A673 (cell line): Measurements from ENCODE around the gene ANO2. TPM values are rescaled to one million over a fixed set of nuclear protein-coding genes. Genes with fewer than 3 reads are reported as not detected.

Experiments
- BruUV-seq: library from RNA; stranded (reverse); fragments of 400-500 nt; replicated peaks from 2 replicates; lab custom pipeline; 2021; lab: Mats Ljungman, UMichigan
- CTCF ChIA-PET: fragments of 300-600 bp; sonication (Branson Sonifier 250); formaldehyde crosslinking; loops from one replicate; lab custom pipeline; 2022; ENCODE audit warnings: antibody characterized with exemption; lab: Charles Lee
- POLR2A ChIA-PET: fragments of 300-600 bp; sonication (Branson Sonifier 250); formaldehyde crosslinking; loops from one replicate; lab custom pipeline; 2022; ENCODE audit warnings: antibody characterized with exemption; ENCODE audit not compliant: low non-redundant PET; lab: Charles Lee
- DNase-seq: peaks from one replicate; pipeline ENCODE4 v3.0.0-alpha.2; 2015; ENCODE audit warnings: low spot score
- H3K27ac ChIP-seq: fragments of 200-600 bp; sonication (generic); 2 replicates; pipeline ENCODE4 v1.5.1; 2016; ENCODE audit warnings: mixed run types, low read depth, mild to moderate bottlenecking, mixed read lengths, antibody characterized with exemption, low read length; ENCODE audit not compliant: poor library complexity, severe bottlenecking
- H3K27me3 ChIP-seq: fragments of 200-600 bp; sonication (generic); replicated peaks from 2 replicates; pipeline ENCODE4 v1.6.1; 2017; ENCODE audit warnings: mixed run types, low read depth, mild to moderate bottlenecking, mixed read lengths, antibody characterized with exemption, low read length; ENCODE audit not compliant: insufficient read depth, poor library complexity
- H3K36me3 ChIP-seq: fragments of 200-600 bp; sonication (generic); 2 replicates; pipeline ENCODE4 v1.6.1; 2016; ENCODE audit warnings: mixed run types, mild to moderate bottlenecking, mixed read lengths, antibody characterized with exemption, low read length; ENCODE audit not compliant: insufficient read depth, poor library complexity, severe bottlenecking
- H3K4me1 ChIP-seq: fragments of 200-600 bp; sonication (generic); 2 replicates; pipeline ENCODE4 v1.6.1; 2017; ENCODE audit warnings: mixed run types, mild to moderate bottlenecking, mixed read lengths, antibody characterized with exemption, low read length; ENCODE audit not compliant: insufficient read depth, poor library complexity, severe bottlenecking
- H3K4me3 ChIP-seq: fragments of 200-600 bp; sonication (generic); 2 replicates; pipeline ENCODE4 v1.5.1; 2016; ENCODE audit warnings: low read depth, mixed run types, mild to moderate bottlenecking, mixed read lengths, low read length; ENCODE audit not compliant: poor library complexity, severe bottlenecking
- H3K9me3 ChIP-seq: fragments of 200-600 bp; sonication (generic); 2 replicates; pipeline ENCODE4 v1.6.1; 2016; ENCODE audit warnings: mixed run types, low read depth, mild to moderate bottlenecking, mixed read lengths, antibody characterized with exemption, low read length; ENCODE audit not compliant: poor library complexity, severe bottlenecking
- EZH2 ChIP-seq: fragments of 200-600 bp; sonication (generic); IDR thresholded peaks from 2 replicates; pipeline ENCODE4 v1.6.1; 2017; ENCODE audit warnings: borderline replicate concordance, low read depth, mild to moderate bottlenecking, mixed read lengths, antibody characterized with exemption, low read length; ENCODE audit not compliant: poor library complexity, severe bottlenecking
- intact Hi-C: fragments of 100-400 bp; cut with micrococcal nuclease; formaldehyde crosslinking; loops from one replicate; pipeline ENCODE4 v1.10.0; 2022; ENCODE audit not compliant: unreplicated experiment
- total RNA-seq: library from RNA; stranded (reverse); gene quantifications from 2 replicates; pipeline ENCODE4 v1.2.3, GENCODE V29; 2021
- TF ChIP-seq, protein P1 (sequence below): fragments of 300-800, 200-600 bp; sonication (generic); conservative IDR thresholded peaks from 2 replicates; pipeline ENCODE4 v1.5.1; 2017; ENCODE audit warnings: low read depth, mild to moderate bottlenecking, antibody characterized with exemption, low read length, moderate library complexity, mixed read lengths

The ANO2 gene
- total RNA-seq, 1 experiment from 2014 or later = not detected

DNA sequence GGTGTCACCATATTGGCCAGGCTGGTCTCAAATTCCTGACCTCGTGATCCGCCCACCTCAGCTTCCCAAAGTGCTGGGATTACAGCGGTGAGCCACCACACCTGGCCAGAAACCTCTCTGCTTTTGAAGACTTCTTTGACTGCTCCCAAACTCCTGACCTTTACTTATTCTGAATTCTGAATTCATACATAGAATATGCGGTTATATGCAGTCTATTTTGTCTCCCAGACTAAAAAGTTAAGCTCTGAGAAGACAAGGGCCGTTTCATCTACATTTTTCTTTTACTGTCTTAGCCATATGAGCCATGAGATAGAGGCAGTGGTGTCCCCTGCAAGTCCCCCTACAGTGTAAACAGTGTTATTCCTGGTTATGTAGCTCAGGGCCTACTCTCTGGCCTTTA lies 333.9 kb downstream of the ANO2 start:
- TF ChIP-seq EZH2 = no peak
- TF ChIP-seq, protein P1, sequence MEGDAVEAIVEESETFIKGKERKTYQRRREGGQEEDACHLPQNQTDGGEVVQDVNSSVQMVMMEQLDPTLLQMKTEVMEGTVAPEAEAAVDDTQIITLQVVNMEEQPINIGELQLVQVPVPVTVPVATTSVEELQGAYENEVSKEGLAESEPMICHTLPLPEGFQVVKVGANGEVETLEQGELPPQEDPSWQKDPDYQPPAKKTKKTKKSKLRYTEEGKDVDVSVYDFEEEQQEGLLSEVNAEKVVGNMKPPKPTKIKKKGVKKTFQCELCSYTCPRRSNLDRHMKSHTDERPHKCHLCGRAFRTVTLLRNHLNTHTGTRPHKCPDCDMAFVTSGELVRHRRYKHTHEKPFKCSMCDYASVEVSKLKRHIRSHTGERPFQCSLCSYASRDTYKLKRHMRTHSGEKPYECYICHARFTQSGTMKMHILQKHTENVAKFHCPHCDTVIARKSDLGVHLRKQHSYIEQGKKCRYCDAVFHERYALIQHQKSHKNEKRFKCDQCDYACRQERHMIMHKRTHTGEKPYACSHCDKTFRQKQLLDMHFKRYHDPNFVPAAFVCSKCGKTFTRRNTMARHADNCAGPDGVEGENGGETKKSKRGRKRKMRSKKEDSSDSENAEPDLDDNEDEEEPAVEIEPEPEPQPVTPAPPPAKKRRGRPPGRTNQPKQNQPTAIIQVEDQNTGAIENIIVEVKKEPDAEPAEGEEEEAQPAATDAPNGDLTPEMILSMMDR = no peak
- no peaks in the 10 kb centered on the region for H3K9me3 ChIP-seq
- no peaks in the 10 kb centered on the region for H3K4me1 ChIP-seq
- H3K27me3 ChIP-seq = peaks cover 4% of the 10 kb centered on the region
- no peak overlapping the region for H3K27ac ChIP-seq
- no peak overlapping the region for H3K4me3 ChIP-seq
- ChIA-PET CTCF (no interaction called here), POLR2A (no interaction called here)
- no TSS peak for BruUV-seq
- no peak for DNase-seq
- intact Hi-C loops = no loop called here
- H3K36me3 ChIP-seq = no peaks in the 10 kb centered on the region

DNA sequence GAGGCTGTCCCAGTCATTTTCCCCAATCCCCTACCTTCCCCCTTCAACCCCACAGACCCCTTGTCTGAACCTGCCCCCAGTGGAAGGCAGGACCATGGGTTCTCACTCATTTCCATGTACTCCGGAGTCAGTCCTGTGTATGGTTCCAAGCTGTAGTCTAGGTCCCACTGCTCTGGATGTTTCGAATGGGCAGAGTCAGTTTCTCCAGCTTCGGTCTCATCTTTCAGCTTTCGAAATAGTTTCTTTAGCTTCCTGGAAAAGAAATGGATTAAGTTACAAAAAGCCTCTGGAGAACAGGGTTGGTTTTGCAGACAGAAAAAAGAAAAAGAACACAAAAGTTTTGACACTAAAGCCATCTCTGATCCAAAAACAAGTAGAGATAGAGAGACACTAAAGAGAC lies 345.7 kb downstream of the ANO2 start:
- Histone ChIP-seq H3K36me3 (no peaks in the 10 kb centered on the region), H3K4me3 (no peak overlapping the region), H3K9me3 (no peaks in the 10 kb centered on the region), H3K27ac (no peak overlapping the region), H3K27me3 (peaks cover 20% of the 10 kb centered on the region), H3K4me1 (no peaks in the 10 kb centered on the region)
- DNase-seq = no peak
- no TSS peak for BruUV-seq
- ChIA-PET POLR2A (no interaction called here), CTCF (no interaction called here)
- TF ChIP-seq, protein P1 = no peak
- TF ChIP-seq EZH2 = no peak
- intact Hi-C loops = no loop called here

DNA sequence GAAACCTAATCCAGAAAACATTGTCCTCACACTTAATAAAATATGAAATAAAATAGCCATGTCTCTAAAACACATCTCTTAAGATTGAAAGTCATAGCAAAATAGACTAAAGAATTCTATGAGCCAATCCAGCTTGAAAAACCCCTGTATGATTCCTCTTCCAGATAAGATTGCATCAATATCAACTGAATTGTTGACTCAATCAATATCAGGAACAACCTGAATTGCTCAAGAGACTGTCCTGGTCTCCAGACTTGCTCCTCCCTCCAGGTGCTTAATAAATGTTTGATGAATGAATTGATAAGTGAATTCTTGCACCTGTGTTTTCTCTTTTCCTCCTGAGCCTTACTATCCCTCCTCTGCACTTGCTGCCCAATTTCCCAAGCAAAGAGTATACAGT lies 351.1 kb downstream of the ANO2 start:
- no peaks in the 10 kb centered on the region for H3K9me3 ChIP-seq
- no TSS peak for BruUV-seq
- intact Hi-C loops = no loop called here
- no peak overlapping the region for H3K27ac ChIP-seq
- no peak for TF ChIP-seq EZH2
- TF ChIP-seq, protein P1 = no peak
- H3K4me1 ChIP-seq = no peaks in the 10 kb centered on the region
- no peak for DNase-seq
- ChIA-PET CTCF (no interaction called here), POLR2A (no interaction called here)
- H3K36me3 ChIP-seq = no peaks in the 10 kb centered on the region
- H3K27me3 ChIP-seq = peaks cover 23% of the 10 kb centered on the region
- no peak overlapping the region for H3K4me3 ChIP-seq
